ENCODE data around the gene ASF1B.
A peak's percentile ranks its signal among the peaks of the same experiment; 100 is the strongest.

Gene ASF1B

GRCh38 chr19:14086098-14086497, 50.3 kb downstream of the ASF1B start:
- TF ChIP-seq CTCF (IDR thresholded peaks at IDR 0.05; ENCODE audit: control insufficient read depth, extremely low read depth, insufficient read depth): no peak
- DNase-seq (ENCODE audit: low read depth): no peak
- H3K4me3 ChIP-seq (ENCODE audit: low read depth, low read length): no peak overlapping the region

GRCh38 chr19:14085309-14085995, 50.9 kb downstream of the ASF1B start, which contains the start of gene C19orf67:
Gene C19orf67 (minus strand): TSS chr19:14085783. CDS start chr19:14085627, 156 bp downstream.
- no peak for DNase-seq (ENCODE audit: low read depth)
- TF ChIP-seq CTCF (IDR thresholded peaks at IDR 0.05; ENCODE audit: control insufficient read depth, extremely low read depth, insufficient read depth): no peak
- H3K4me3 ChIP-seq (ENCODE audit: low read depth, low read length): no peak within 1 kb of the TSS

GRCh38 chr19:14082675-14082960, 53.8 kb downstream of the ASF1B start:
- TF ChIP-seq CTCF (IDR thresholded peaks at IDR 0.05; ENCODE audit: control insufficient read depth, extremely low read depth, insufficient read depth): no peak
- no peak for DNase-seq (ENCODE audit: low read depth)
- peak overlapping the region; percentile 77; the same call in 1 of the 2 replicates for H3K4me3 ChIP-seq (ENCODE audit: low read depth, low read length)

- peak overlapping the region; percentile 77 for H3K4me3 ChIP-seq (ENCODE audit: low read depth, low read length)
- DNase-seq (ENCODE audit: low read depth): no peak
- no peak for TF ChIP-seq CTCF (IDR thresholded peaks at IDR 0.05; ENCODE audit: control insufficient read depth, extremely low read depth, insufficient read depth)
Observed at GRCh38 chr19:14081797-14082674, 54.4 kb downstream of the ASF1B start.

- peak; percentile 99 for DNase-seq (ENCODE audit: low read depth)
- TF ChIP-seq CTCF (IDR thresholded peaks at IDR 0.05; ENCODE audit: control insufficient read depth, extremely low read depth, insufficient read depth): no peak
- peak overlapping the region; percentile 77 for H3K4me3 ChIP-seq (ENCODE audit: low read depth, low read length)
Observed at GRCh38 chr19:14080887-14081796, 55.2 kb downstream of the ASF1B start.

GRCh38 chr19:14078411-14078810, 58.0 kb downstream of the ASF1B start:
- DNase-seq (ENCODE audit: low read depth): no peak
- H3K4me3 ChIP-seq (ENCODE audit: low read depth, low read length): no peak overlapping the region
- TF ChIP-seq CTCF (IDR thresholded peaks at IDR 0.05; ENCODE audit: control insufficient read depth, extremely low read depth, insufficient read depth): no peak

Data from LNCaP clone FGC (cell line).